Stomach (tissue), 9 donors: ENCODE measurements around the gene TNRC18. TPM values are rescaled to one million over a fixed set of nuclear protein-coding genes. Genes with fewer than 3 reads are reported as not detected.
"Not testable (repeated sequence)": the region's sequence is repeated elsewhere in the genome, so short reads cannot be mapped to it uniquely, and the experiment has no call there.

Source experiments
- DNase-seq, 2 donors: peaks; one replicate each; pipeline versions ENCODE4 v3.0.0 to v3.0.0-alpha.2; 2013 to 2019
- H3K27ac ChIP-seq, 5 donors: fragments of 200-600 bp in 4 of 5; sonication (generic) in 4 of 5; one replicate each; pipeline ENCODE4 v1.5.1; 2013 to 2019; ENCODE audit warnings: mild to moderate bottlenecking in 1 of 5, moderate library complexity in 1 of 5
- H3K27me3 ChIP-seq, 3 donors: fragments of 200-600 bp; sonication (generic); one replicate each; pipeline ENCODE4 v1.5.1; 2017 to 2019; ENCODE audit warnings: mixed run types in 1 of 3
- H3K36me3 ChIP-seq, 4 donors: fragments of 200-600 bp; sonication (generic); 1 replicate in 3 of 4; 2 replicates in 1 of 4; pipeline ENCODE4 v1.5.1; 2016 to 2019
- H3K4me1 ChIP-seq, 4 donors: fragments of 200-600 bp; sonication (generic); one replicate each; pipeline ENCODE4 v1.5.1; 2016 to 2019
- H3K4me3 ChIP-seq, 4 donors: fragments of 200-600 bp; sonication (generic) in 3 of 4; one replicate each; pipeline ENCODE4 v1.5.1; 2016 to 2019; ENCODE audit warnings: mild to moderate bottlenecking in 1 of 4
- H3K9me3 ChIP-seq, 4 donors: fragments of 200-600 bp; sonication (generic); one replicate each; pipeline ENCODE4 v1.5.1; 2016 to 2019
- EP300 ChIP-seq: sonication (generic); formaldehyde crosslinking; IDR thresholded peaks from one replicate; pipeline ENCODE4 v1.6.1; 2017; ENCODE audit warnings: antibody characterized with exemption
- POLR2A ChIP-seq, 4 donors: fragments of 450-650 bp; IDR thresholded peaks; one replicate each; pipeline ENCODE4 v1.6.1; 2016; ENCODE audit warnings: antibody characterized with exemption in 4 of 4, control low read depth in 2 of 4, mild to moderate bottlenecking in 1 of 4, moderate library complexity in 1 of 4
- POLR2AphosphoS5 ChIP-seq, 3 donors: sonication (generic); formaldehyde crosslinking; IDR thresholded peaks; one replicate each; pipeline ENCODE4 v1.6.1; 2016; ENCODE audit warnings: antibody characterized with exemption in 3 of 3
- WGBS, 5 donors: extraction: QIAGEN DNeasy Blood & Tissue Kit in 3 of 5; methylation state at CpG; one replicate each; pipeline versions ENCODE4 v1.1.5 to v1.1.7; 2013 to 2018; 5-methylcytosine and 5-hydroxymethylcytosine counted together
- intact Hi-C: fragments of 100-400 bp; cut with DNase I; formaldehyde crosslinking; loops from one replicate; pipeline ENCODE4 v1.15.1; 2023; ENCODE audit warnings: low total_unique reads
- polyA plus RNA-seq, 3 donors: library from polyadenylated mRNA; stranded (reverse); fragments of 200-250 nt; gene quantifications; one replicate each; pipeline ENCODE4 v1.2.3, GENCODE V29; 2013
- total RNA-seq, 5 donors: library from RNA; depleted of rRNA; stranded (reverse); fragments of >200 nt; gene quantifications; one replicate each; pipeline versions ENCODE4 v1.1.0 to v1.2.3, GENCODE V29; 2014 to 2016
- TF ChIP-seq, protein P1 (sequence below), 7 experiments: fragments of 450-650 bp in 4 of 7; fragments of 200-600 bp in 3 of 7; sonication (generic) in 3 of 7; IDR thresholded peaks; one replicate each; pipeline ENCODE4 v1.5.1; 2016 to 2019; ENCODE audit warnings: antibody characterized with exemption in 7 of 7, control low read depth in 2 of 7, mild to moderate bottlenecking in 1 of 7
- donor health status: healthy with polysubstance abuse.
- donor health status: Bipolar disorder and iron deficiency.
- donor health status: healthy.

TNRC18 gene
- total and polyA plus RNA-seq, 8 donors = 8.5 to 463 (median 81.8) TPM

DNA sequence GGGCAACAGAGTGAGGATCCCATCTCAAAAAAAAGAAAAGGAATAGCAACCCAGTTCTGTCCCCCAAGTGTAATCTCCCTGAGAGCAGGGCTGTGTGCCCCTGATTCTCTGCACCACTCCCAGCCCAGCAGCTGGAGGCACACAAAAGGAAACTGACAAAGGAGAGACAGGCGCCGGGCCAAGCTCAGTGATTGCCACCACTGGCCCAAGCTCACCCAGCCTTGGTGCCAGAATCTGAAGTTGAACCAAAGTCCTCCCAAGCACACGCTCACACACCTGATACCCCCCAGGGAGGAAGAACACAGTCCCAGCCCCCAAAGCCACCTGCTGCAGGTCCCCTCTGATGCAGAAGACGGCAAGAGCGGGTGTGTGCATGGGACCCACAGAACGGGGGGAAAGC is 50.3 kb downstream of the TNRC18 start:
- DNase-seq = no peak
- Histone ChIP-seq H3K27ac (no peak overlapping the region), H3K4me1 (peaks cover 0 to 46% (median 14%) of the 10 kb centered on the region in 4 donors), H3K27me3 (no peaks in the 10 kb centered on the region), H3K36me3 (peaks cover 74 to 96% (median 93%) of the 10 kb centered on the region in 4 donors), H3K9me3 (no peaks in the 10 kb centered on the region), H3K4me3 (no peak overlapping the region)
- no peak for TF ChIP-seq POLR2AphosphoS5 (IDR thresholded peaks at IDR 0.05)
- TF ChIP-seq, protein P1, sequence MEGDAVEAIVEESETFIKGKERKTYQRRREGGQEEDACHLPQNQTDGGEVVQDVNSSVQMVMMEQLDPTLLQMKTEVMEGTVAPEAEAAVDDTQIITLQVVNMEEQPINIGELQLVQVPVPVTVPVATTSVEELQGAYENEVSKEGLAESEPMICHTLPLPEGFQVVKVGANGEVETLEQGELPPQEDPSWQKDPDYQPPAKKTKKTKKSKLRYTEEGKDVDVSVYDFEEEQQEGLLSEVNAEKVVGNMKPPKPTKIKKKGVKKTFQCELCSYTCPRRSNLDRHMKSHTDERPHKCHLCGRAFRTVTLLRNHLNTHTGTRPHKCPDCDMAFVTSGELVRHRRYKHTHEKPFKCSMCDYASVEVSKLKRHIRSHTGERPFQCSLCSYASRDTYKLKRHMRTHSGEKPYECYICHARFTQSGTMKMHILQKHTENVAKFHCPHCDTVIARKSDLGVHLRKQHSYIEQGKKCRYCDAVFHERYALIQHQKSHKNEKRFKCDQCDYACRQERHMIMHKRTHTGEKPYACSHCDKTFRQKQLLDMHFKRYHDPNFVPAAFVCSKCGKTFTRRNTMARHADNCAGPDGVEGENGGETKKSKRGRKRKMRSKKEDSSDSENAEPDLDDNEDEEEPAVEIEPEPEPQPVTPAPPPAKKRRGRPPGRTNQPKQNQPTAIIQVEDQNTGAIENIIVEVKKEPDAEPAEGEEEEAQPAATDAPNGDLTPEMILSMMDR (IDR thresholded peaks at IDR 0.05) = no peak
- TF ChIP-seq EP300 = no peak
- no peak for TF ChIP-seq POLR2A (IDR thresholded peaks at IDR 0.05)
- intact Hi-C loops = no loop called here
- WGBS, 5 donors = 82 to 89% (median 86%) methylated on average over 6 of the region's 6 CpGs

DNA sequence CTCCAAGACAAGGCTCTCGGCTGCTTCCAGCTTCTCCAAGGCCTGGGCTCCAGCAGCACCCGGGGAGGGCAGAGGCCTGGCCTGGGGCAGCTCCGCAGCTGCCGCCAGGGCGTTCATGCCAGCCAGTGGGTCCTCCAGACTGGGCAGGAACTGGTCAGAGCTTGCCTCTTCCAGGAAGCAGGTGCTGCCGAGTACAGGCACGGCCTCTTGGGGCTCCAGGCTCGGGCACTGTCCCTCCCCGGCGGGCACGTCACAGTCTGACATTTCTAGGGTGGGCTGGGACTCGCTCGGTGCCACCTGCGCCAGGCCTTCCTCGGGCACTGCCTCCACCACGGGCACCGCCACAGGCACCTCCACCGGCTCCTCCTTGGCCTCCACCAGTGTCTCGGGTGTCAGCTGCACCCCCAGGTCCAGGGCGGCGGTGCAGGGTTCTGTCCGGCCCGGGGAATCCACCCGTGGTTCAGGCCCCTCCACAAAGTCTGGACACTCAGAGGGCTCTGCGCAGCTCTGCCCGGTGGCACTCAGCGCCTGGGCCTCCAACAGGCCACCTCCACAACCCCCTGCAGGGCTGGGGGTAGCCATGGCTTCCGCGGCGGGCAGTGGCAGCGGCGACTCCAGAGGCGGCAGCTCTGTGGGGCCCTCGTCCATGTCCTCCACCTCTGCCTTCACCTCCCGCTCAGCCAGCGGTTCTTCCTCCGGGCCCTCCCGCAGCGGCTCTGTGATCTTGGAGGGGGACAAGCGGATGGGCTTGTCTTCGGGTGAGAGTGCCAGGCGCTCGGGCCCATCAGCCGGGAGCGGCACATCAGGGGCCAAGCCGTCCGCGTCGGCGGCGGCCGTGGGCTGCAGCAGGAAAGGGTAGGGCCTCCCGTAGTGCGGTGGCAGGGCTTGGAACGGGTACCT is 52.9 kb downstream of the TNRC18 start:
- intact Hi-C loops = no loop called here
- Histone ChIP-seq H3K27me3 (no peaks in the 10 kb centered on the region), H3K4me3 (no peak overlapping the region), H3K4me1 (peaks cover 0 to 58% (median 22%) of the 10 kb centered on the region in 4 donors), H3K36me3 (peaks cover 55 to 85% (median 77%) of the 10 kb centered on the region in 4 donors), H3K9me3 (no peaks in the 10 kb centered on the region), H3K27ac (no peak overlapping the region)
- DNase-seq = no peak
- 88 to 93% (median 91%) methylated on average over 18 to 55 of the region's 55 CpGs for WGBS, 5 donors
- TF ChIP-seq POLR2A (IDR thresholded peaks at IDR 0.05) (no peak), EP300 (no peak), POLR2AphosphoS5 (IDR thresholded peaks at IDR 0.05) (no peak)
- TF ChIP-seq, protein P1 (IDR thresholded peaks at IDR 0.05) = no peak

DNA sequence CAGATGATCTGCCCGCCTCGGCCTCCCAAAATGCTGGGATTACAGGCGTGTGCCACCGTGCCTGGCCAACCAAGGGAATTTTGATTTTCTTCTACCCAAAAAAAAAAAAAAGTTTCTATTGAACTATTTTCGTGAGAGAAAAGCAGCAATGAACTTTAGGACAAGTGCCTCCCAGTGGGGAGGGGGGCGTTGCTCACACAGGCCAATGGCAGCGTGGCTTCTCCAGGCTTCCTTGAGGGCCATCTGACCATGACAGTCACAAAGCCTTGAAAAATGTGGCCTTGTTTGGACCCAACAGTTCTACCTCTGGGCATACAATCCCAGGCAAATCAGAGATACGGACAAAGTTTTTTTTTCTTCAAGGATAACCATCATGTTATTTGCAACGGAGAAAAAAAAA is 56.0 kb downstream of the TNRC18 start:
- 74 to 84% (median 79%) methylated on average over 9 of the region's 9 CpGs for WGBS, 5 donors
- H3K36me3 ChIP-seq = peaks cover 30 to 77% (median 65%) of the 10 kb centered on the region in 4 donors
- no peak overlapping the region for H3K4me3 ChIP-seq
- peak overlapping the region in 2 of 5 donors; percentile 11 to 54 for H3K27ac ChIP-seq
- H3K27me3 ChIP-seq = no peaks in the 10 kb centered on the region
- H3K9me3 ChIP-seq = no peaks in the 10 kb centered on the region
- intact Hi-C loops = loop anchor here (10.0 kb wide), 1 partner anchor 87 kb away; no protein-coding TSS in a partner anchor
- H3K4me1 ChIP-seq = peaks cover 0 to 74% (median 33%) of the 10 kb centered on the region in 4 donors
- DNase-seq = no peak
- TF ChIP-seq POLR2A (IDR thresholded peaks at IDR 0.05) (no peak), POLR2AphosphoS5 (IDR thresholded peaks at IDR 0.05) (no peak), EP300 (no peak)
- TF ChIP-seq, protein P1 (IDR thresholded peaks at IDR 0.05) = no peak

DNA sequence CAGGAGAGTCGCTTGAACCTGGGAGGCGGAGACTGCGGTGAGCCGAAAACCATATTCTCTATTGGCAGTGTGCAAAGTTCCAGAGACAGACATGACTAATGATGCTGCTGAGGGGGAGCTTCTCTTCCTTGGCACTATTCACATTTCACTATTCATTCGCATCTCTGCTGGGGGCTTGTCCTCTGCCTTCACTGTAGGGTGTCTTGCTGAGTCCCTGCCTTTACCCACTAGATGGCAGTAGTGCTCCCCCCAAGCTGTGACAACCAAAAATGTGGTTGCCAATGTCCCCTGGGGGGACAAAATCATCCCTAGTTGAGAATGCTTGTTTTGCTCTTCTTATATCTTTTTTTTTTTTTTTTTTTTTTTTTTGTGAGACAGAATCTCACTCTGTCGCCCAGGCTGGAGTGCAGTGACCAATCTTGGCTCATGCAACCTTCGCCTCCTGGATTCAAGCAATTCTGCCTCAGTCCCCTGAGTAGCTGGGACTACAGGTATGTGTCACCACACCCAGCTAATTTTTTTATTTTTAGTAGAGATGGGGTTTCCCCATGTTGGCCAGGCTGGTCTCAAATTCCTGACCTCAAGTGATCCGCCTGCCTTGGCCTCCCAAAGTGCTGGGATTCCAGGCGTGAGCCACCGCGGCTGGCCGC is 57.5 kb downstream of the TNRC18 start:
- not testable (repeated sequence) for H3K9me3 ChIP-seq, H3K4me3 ChIP-seq, H3K27me3 ChIP-seq
- Histone ChIP-seq H3K36me3 (peaks cover 32 to 77% (median 65%) of the 10 kb centered on the region in 4 donors), H3K27ac (peak overlapping the region in 2 of 5 donors; percentile 29 to 54), H3K4me1 (peaks cover 0 to 74% (median 33%) of the 10 kb centered on the region in 4 donors)
- intact Hi-C loops = loop anchor here (10.0 kb wide), 1 partner anchor 89 kb away; no protein-coding TSS in a partner anchor
- DNase-seq = peak; percentile 58 to 90
- TF ChIP-seq, protein P1 (IDR thresholded peaks at IDR 0.05) = peak in 5 of 7 experiments; percentile 72 to 81 (median 79)
- peak in 1 of 3 donors; percentile 51 for TF ChIP-seq POLR2AphosphoS5 (IDR thresholded peaks at IDR 0.05)
- 75 to 81% (median 79%) methylated on average over 12 of the region's 12 CpGs for WGBS, 5 donors
